Pancreas (tissue), 10 donors: ENCODE results near the gene TRAF3. TPM values are rescaled to one million over a fixed set of nuclear protein-coding genes. Genes with fewer than 3 reads are reported as not detected.
A peak's percentile ranks its signal among the peaks of the same experiment; 100 is the strongest.

Experiments
- ATAC-seq, 4 donors: fragments of 200-7000 bp; cut with Tn5 transposase; one replicate each; pipeline versions ENCODE4 v1.8.0 to v1.9.1; 2020; ENCODE audit warnings: mild to moderate bottlenecking in 4 of 4, moderate library complexity in 4 of 4
- DNase-seq, 6 donors: peaks; one replicate each; pipeline ENCODE4 v3.0.0-alpha.2; 2020
- FAIRE-seq: peaks from 2 replicates; lab custom pipeline; 2012; peaks lifted over from hg19 to GRCh38; lab: Jason Lieb, UNC
- H3K27ac ChIP-seq, 4 donors: fragments of 200-600 bp; sonication (generic); 1 replicate in 3 of 4; 2 replicates in 1 of 4; pipeline versions ENCODE4 v1.5.0 to v1.8.0; 2020
- H3K27me3 ChIP-seq, 4 donors: fragments of 200-600 bp; one replicate each; pipeline ENCODE4 v1.8.0; 2021
- H3K36me3 ChIP-seq, 3 donors: fragments of 200-600 bp; sonication (generic) in 1 of 3; one replicate each; pipeline versions ENCODE4 v1.5.0 to v1.8.0; 2020 to 2021
- H3K4me1 ChIP-seq, 3 donors: fragments of 200-600 bp; one replicate each; pipeline ENCODE4 v1.8.0; 2021
- H3K4me3 ChIP-seq, 4 donors: fragments of 200-600 bp; sonication (generic) in 2 of 4; one replicate each; pipeline versions ENCODE4 v1.5.0 to v1.8.0; 2020 to 2021
- H3K9me3 ChIP-seq, 4 donors: fragments of 200-600 bp; one replicate each; pipeline ENCODE4 v1.8.0; 2021
- CTCF ChIP-seq, 4 donors: fragments of 200-600 bp; sonication (generic) in 3 of 4; IDR thresholded peaks; one replicate each; pipeline versions ENCODE4 v1.5.0 to v1.8.0; 2021; ENCODE audit warnings: antibody characterized with exemption in 4 of 4
- WGBS, 2 donors: extraction: QIAGEN DNeasy Blood & Tissue Kit; methylation state at CpG; one replicate each; pipeline ENCODE4 v1.1.7; 2013; 5-methylcytosine and 5-hydroxymethylcytosine counted together
- intact Hi-C, 3 donors: fragments of 100-400 bp; cut with DNase I; formaldehyde crosslinking; loops; one replicate each; pipeline versions ENCODE4 v1.11.1 to v1.14.2; 2022
- polyA plus RNA-seq, 2 donors: library from polyadenylated mRNA; stranded (reverse); fragments of 200-250 nt; gene quantifications; one replicate each; pipeline ENCODE4 v1.2.3, GENCODE V29; 2013
- total RNA-seq, 6 donors: library from RNA; stranded (reverse); fragmentation: NEBNext Ultra II Directional in 4 of 6; extraction: Animal tissue kit (Norgen Biotek cat#: 25700) in 4 of 6; gene quantifications; one replicate each; pipeline versions ENCODE4 v1.2.1 to v1.2.4, GENCODE V29; 2021 to 2023
- donor health status: healthy with polysubstance abuse.
- donor health status: DM: no; HTN: no; CAD: no; lungs with moderate emphysema.
- donor health status: DM: no; HTN: no; CAD: no.
- donor health status: control.
- donor health status: control.
- donor health status: Bipolar disorder and iron deficiency.
- donor health status: DM: yes; HTN: yes; CAD: no.
- donor health status: DM: no; HTN: no; CAD: no.
- donor health status: DM: no; HTN: no; CAD: no.
- donor health status: DM: yes; HTN: yes; CAD: no.

The TRAF3 gene
- total RNA-seq: 10 to 100 TPM in 1 of 6 donors, 1 to 10 TPM in 5; 4.3 to 14.7 (median 6.4) TPM
- 1 to 10 TPM; 3.6 to 4.5 TPM for polyA plus RNA-seq

GRCh38 chr14:102776761-102777710 lies at the start of gene TRAF3:
TRAF3 (plus strand) TSS chr14:102777449; CDS start chr14:102870202, 92,753 bp downstream.
- no peak for TF ChIP-seq CTCF (IDR thresholded peaks at IDR 0.05)
- peak within 1 kb of the TSS; percentile 26 to 79 (median 68) for H3K27ac ChIP-seq
- no peaks in the 10 kb centered on the region for H3K36me3 ChIP-seq
- peaks cover 0 to 8% (median 0%) of the 10 kb centered on the region in 3 donors for H3K4me1 ChIP-seq
- FAIRE-seq (no peak), ATAC-seq (peak; percentile 64 to 78 (median 76)), DNase-seq (peak; percentile 62 to 85 (median 66))
- H3K4me3 ChIP-seq: peak within 1 kb of the TSS; percentile 69 to 88 (median 74)
- 17 to 36% methylated on average over 67 to 162 of the region's 163 CpGs for WGBS, 2 donors
- intact Hi-C loops: no loop called here
- H3K9me3 ChIP-seq: no peaks in the 10 kb centered on the region
- no peaks in the 10 kb centered on the region for H3K27me3 ChIP-seq

GRCh38 chr14:102728501-102728900 lies 48.7 kb upstream of the TRAF3 start:
- 74 to 76% methylated on average over 6 of the region's 6 CpGs for WGBS, 2 donors
- no peak for DNase-seq
- Histone ChIP-seq H3K4me3 (no peak overlapping the region), H3K36me3 (peaks cover 0 to 4% (median 2%) of the 10 kb centered on the region in 3 donors), H3K27ac (no peak overlapping the region), H3K27me3 (no peaks in the 10 kb centered on the region), H3K4me1 (no peaks in the 10 kb centered on the region), H3K9me3 (no peaks in the 10 kb centered on the region)
- intact Hi-C loops: no loop called here
- no peak for FAIRE-seq
- no peak for ATAC-seq
- no peak for TF ChIP-seq CTCF (IDR thresholded peaks at IDR 0.05)

- no peak for TF ChIP-seq CTCF (IDR thresholded peaks at IDR 0.05)
- Histone ChIP-seq H3K4me3 (no peak overlapping the region), H3K36me3 (peaks cover 0 to 4% (median 2%) of the 10 kb centered on the region in 3 donors), H3K9me3 (no peaks in the 10 kb centered on the region), H3K27me3 (no peaks in the 10 kb centered on the region), H3K27ac (no peak overlapping the region), H3K4me1 (no peaks in the 10 kb centered on the region)
- intact Hi-C loops: no loop called here
- FAIRE-seq (no peak), ATAC-seq (no peak), DNase-seq (no peak)
- 88 to 90% methylated on average over 6 of the region's 6 CpGs for WGBS, 2 donors
Measured at GRCh38 chr14:102729268-102729667, 48.0 kb upstream of the TRAF3 start.

GRCh38 chr14:102729825-102730224 lies 47.4 kb upstream of the TRAF3 start:
- ATAC-seq (no peak), FAIRE-seq (no peak), DNase-seq (no peak)
- no peaks in the 10 kb centered on the region for H3K9me3 ChIP-seq
- H3K4me3 ChIP-seq: no peak overlapping the region
- intact Hi-C loops: no loop called here
- no peaks in the 10 kb centered on the region for H3K4me1 ChIP-seq
- WGBS, 2 donors: 91 to 95% methylated on average over 8 of the region's 8 CpGs
- no peak for TF ChIP-seq CTCF (IDR thresholded peaks at IDR 0.05)
- H3K27me3 ChIP-seq: no peaks in the 10 kb centered on the region
- H3K27ac ChIP-seq: no peak overlapping the region
- H3K36me3 ChIP-seq: peaks cover 0 to 4% (median 2%) of the 10 kb centered on the region in 3 donors
